ENCODE data around the gene TPCN1. TPM values are rescaled to one million over a fixed set of nuclear protein-coding genes. Genes with fewer than 3 reads are reported as not detected.
A peak's percentile ranks its signal among the peaks of the same experiment; 100 is the strongest.

Gene TPCN1
- total RNA-seq, 4 donors from 2014 or later: 66.7 to 199 (median 112) TPM

DNA sequence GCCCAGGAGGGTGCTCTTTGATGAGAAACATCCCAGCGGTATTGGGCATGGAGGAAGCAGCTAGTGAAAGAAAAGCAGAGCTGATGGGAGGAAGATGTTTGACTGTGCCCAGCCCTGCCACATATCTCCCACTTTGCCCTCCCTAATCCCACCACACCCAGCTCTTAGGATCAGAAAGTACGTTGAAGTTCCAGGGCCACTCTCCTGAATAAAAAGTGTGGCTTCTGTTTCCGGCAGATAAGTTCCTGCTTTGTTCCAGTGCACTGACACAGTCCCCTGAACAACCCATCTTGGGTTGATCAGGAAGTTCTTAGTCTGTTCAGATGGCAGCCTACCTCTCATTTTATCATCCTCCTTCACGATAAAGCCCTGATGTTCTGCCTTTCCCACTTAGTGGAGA is 16.5 kb downstream of the TPCN1 start:
- H3K36me3 ChIP-seq: peaks cover 0 to 19% (median 0%) of the 10 kb centered on the region in 3 donors
- TF ChIP-seq, protein P1, sequence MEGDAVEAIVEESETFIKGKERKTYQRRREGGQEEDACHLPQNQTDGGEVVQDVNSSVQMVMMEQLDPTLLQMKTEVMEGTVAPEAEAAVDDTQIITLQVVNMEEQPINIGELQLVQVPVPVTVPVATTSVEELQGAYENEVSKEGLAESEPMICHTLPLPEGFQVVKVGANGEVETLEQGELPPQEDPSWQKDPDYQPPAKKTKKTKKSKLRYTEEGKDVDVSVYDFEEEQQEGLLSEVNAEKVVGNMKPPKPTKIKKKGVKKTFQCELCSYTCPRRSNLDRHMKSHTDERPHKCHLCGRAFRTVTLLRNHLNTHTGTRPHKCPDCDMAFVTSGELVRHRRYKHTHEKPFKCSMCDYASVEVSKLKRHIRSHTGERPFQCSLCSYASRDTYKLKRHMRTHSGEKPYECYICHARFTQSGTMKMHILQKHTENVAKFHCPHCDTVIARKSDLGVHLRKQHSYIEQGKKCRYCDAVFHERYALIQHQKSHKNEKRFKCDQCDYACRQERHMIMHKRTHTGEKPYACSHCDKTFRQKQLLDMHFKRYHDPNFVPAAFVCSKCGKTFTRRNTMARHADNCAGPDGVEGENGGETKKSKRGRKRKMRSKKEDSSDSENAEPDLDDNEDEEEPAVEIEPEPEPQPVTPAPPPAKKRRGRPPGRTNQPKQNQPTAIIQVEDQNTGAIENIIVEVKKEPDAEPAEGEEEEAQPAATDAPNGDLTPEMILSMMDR (IDR thresholded peaks at IDR 0.05): no peak
- TF ChIP-seq POLR2A (IDR thresholded peaks at IDR 0.05): no peak
- H3K27me3 ChIP-seq: no peaks in the 10 kb centered on the region
- H3K27ac ChIP-seq: peak overlapping the region in 3 of 4 donors; percentile 70 to 94 (median 93)
- no peak overlapping the region for H3K4me3 ChIP-seq
- H3K4me1 ChIP-seq: peaks cover 5 to 77% (median 22%) of the 10 kb centered on the region in 4 donors
- DNase-seq: peak in 2 of 3 donors; percentile 40 to 44
- no peaks in the 10 kb centered on the region for H3K9me3 ChIP-seq

- H3K4me3 ChIP-seq: no peak overlapping the region
- no peaks in the 10 kb centered on the region for H3K27me3 ChIP-seq
- TF ChIP-seq, protein P1 (IDR thresholded peaks at IDR 0.05): no peak
- TF ChIP-seq POLR2A (IDR thresholded peaks at IDR 0.05): no peak
- peaks cover 0 to 18% (median 0%) of the 10 kb centered on the region in 3 donors for H3K36me3 ChIP-seq
- H3K4me1 ChIP-seq: peaks cover 0 to 79% (median 22%) of the 10 kb centered on the region in 4 donors
- DNase-seq: peak in 2 of 3 donors; percentile 49 to 62
- H3K27ac ChIP-seq: peak overlapping the region in 3 of 4 donors; percentile 70 to 94 (median 93)
- no peaks in the 10 kb centered on the region for H3K9me3 ChIP-seq
Observed at GRCh38 chr12:113238309-113238708, 17.0 kb downstream of the TPCN1 start.

GRCh38 chr12:113239288-113239771 is 18.1 kb downstream of the TPCN1 start:
- Histone ChIP-seq H3K27ac (peak overlapping the region in 3 of 4 donors; percentile 70 to 94 (median 93)), H3K36me3 (peaks cover 0 to 7% (median 0%) of the 10 kb centered on the region in 3 donors), H3K9me3 (no peaks in the 10 kb centered on the region), H3K4me3 (no peak overlapping the region), H3K4me1 (peaks cover 0 to 84% (median 24%) of the 10 kb centered on the region in 4 donors), H3K27me3 (no peaks in the 10 kb centered on the region)
- TF ChIP-seq, protein P1 (IDR thresholded peaks at IDR 0.05): no peak
- TF ChIP-seq POLR2A (IDR thresholded peaks at IDR 0.05): no peak
- peak in 1 of 3 donors; percentile 44 for DNase-seq

GRCh38 chr12:113239811-113240331 is 18.6 kb downstream of the TPCN1 start:
- Histone ChIP-seq H3K27ac (peak overlapping the region in 3 of 4 donors; percentile 70 to 94 (median 93)), H3K4me3 (no peak overlapping the region), H3K36me3 (peaks cover 0 to 5% (median 0%) of the 10 kb centered on the region in 3 donors), H3K9me3 (no peaks in the 10 kb centered on the region), H3K4me1 (peaks cover 0 to 89% (median 24%) of the 10 kb centered on the region in 4 donors), H3K27me3 (no peaks in the 10 kb centered on the region)
- peak in 2 of 3 donors; percentile 73 to 83 for DNase-seq
- TF ChIP-seq POLR2A (IDR thresholded peaks at IDR 0.05): peak in 1 of 2 donors; percentile 29
- TF ChIP-seq, protein P1 (IDR thresholded peaks at IDR 0.05): no peak

DNA sequence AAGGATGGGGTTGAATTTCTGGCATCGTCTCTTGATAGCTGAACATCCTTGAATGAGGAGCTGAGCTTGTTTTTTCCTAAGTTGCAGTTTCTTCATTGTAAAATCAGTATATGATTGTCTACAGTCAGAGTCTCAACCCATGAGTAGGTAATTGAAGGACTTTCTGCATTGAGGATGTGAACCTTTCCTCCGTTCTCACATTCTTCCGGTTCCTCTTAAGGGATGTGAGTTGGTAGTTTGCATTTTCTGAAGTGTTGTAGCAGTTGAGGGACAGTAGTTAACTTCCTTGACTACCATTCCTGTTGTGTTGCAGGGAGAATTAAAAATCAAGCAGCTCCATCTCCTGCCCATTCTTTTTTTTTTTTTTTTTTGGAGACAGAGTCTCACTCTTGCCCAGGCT is 19.1 kb downstream of the TPCN1 start:
- Histone ChIP-seq H3K9me3 (no peaks in the 10 kb centered on the region), H3K27ac (peak overlapping the region; percentile 1 to 94 (median 82)), H3K36me3 (peaks cover 0 to 5% (median 0%) of the 10 kb centered on the region in 3 donors), H3K4me1 (peaks cover 0 to 92% (median 24%) of the 10 kb centered on the region in 4 donors), H3K4me3 (no peak overlapping the region), H3K27me3 (no peaks in the 10 kb centered on the region)
- TF ChIP-seq, protein P1 (IDR thresholded peaks at IDR 0.05): no peak
- TF ChIP-seq POLR2A (IDR thresholded peaks at IDR 0.05): no peak
- peak in 1 of 3 donors; percentile 16 for DNase-seq

Data from Peyer's patch (tissue), 4 donors.